ENCODE data around the gene CFAP251.

The CFAP251 gene

GRCh38 chr12:121955258-121956237 is 37.2 kb downstream of the CFAP251 start:
- peak; percentile 18 for DNase-seq (ENCODE audit: low read depth)
- H3K4me3 ChIP-seq (ENCODE audit: low read depth, low read length), result no peak overlapping the region
- peak; percentile 30 for TF ChIP-seq CTCF (IDR thresholded peaks at IDR 0.05; ENCODE audit: insufficient read depth, low read depth, low read length, missing control alignments)

- no peak for DNase-seq (ENCODE audit: low read depth)
- no peak for TF ChIP-seq CTCF (IDR thresholded peaks at IDR 0.05; ENCODE audit: insufficient read depth, low read depth, low read length, missing control alignments)
- no peak overlapping the region for H3K4me3 ChIP-seq (ENCODE audit: low read depth, low read length)
Observed at GRCh38 chr12:121957861-121958515, 39.6 kb downstream of the CFAP251 start.

GRCh38 chr12:121958541-121959240 is 40.3 kb downstream of the CFAP251 start:
- TF ChIP-seq CTCF (IDR thresholded peaks at IDR 0.05; ENCODE audit: insufficient read depth, low read depth, low read length, missing control alignments), result no peak
- no peak for DNase-seq (ENCODE audit: low read depth)
- no peak overlapping the region for H3K4me3 ChIP-seq (ENCODE audit: low read depth, low read length)

- H3K4me3 ChIP-seq (ENCODE audit: low read depth, low read length), result no peak overlapping the region
- no peak for DNase-seq (ENCODE audit: low read depth)
- no peak for TF ChIP-seq CTCF (IDR thresholded peaks at IDR 0.05; ENCODE audit: insufficient read depth, low read depth, low read length, missing control alignments)
Observed at GRCh38 chr12:121960541-121960940, 42.1 kb downstream of the CFAP251 start.

GRCh38 chr12:121961195-121961879 is 42.9 kb downstream of the CFAP251 start:
- H3K4me3 ChIP-seq (ENCODE audit: low read depth, low read length), result no peak overlapping the region
- DNase-seq (ENCODE audit: low read depth), result no peak
- TF ChIP-seq CTCF (IDR thresholded peaks at IDR 0.05; ENCODE audit: insufficient read depth, low read depth, low read length, missing control alignments), result no peak

- TF ChIP-seq CTCF (IDR thresholded peaks at IDR 0.05; ENCODE audit: insufficient read depth, low read depth, low read length, missing control alignments), result no peak
- no peak for DNase-seq (ENCODE audit: low read depth)
- no peak overlapping the region for H3K4me3 ChIP-seq (ENCODE audit: low read depth, low read length)
Observed at GRCh38 chr12:121963341-121964018, 45.1 kb downstream of the CFAP251 start.
